Endometrium (tissue), 2 donors: ENCODE results near the gene TEX55.
A peak's percentile ranks its signal among the peaks of the same experiment; 100 is the strongest.
"Not testable (repeated sequence)": the region's sequence is repeated elsewhere in the genome, so short reads cannot be mapped to it uniquely, and the experiment has no call there.

Source experiments
- FAIRE-seq: peaks from 2 replicates; lab custom pipeline; 2012; peaks lifted over from hg19 to GRCh38; lab: Jason Lieb, UNC
- donor health status: control.
- donor health status: control.

The TEX55 gene

DNA sequence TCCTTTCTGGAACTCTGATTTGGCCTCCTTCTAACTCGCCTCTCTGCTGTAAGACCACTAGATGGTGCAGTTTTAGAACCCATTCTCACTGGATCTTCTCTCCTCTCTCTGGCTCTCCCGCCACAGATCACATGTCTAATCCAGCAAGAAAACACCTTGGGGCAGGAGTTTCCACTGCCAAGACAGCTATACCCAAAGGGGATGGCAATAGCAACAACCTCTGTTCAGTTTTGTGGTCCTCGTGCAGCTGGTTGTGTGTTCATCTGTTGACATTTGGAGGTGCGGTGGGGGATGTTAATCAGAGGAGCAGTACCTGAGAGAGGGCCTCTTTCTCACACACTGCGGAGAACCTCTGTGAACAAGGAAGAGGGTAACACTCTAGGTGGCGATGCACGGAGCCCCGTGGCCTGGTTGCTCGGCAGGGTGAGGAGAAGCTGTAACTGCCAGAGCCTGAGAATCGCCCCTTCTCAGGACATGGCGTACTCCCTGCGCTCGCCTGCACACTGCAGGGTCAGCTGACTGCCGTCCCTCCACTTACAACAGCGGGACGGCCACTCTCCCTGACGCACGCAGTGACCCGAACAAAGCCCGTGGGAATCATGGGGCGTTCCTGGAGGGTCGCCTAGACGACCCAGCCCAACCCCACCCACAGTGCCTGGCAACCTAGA, at the start of gene TEX55:
TSS of gene TEX55 (plus strand) at position 666 of the 668 bp plus-strand sequence. CDS start 25 bp downstream, outside the sequence.
- FAIRE-seq = no peak

- no peak for FAIRE-seq
Measured at GRCh38 chr3:119098003-119098402, 48.0 kb upstream of the TEX55 start.

DNA sequence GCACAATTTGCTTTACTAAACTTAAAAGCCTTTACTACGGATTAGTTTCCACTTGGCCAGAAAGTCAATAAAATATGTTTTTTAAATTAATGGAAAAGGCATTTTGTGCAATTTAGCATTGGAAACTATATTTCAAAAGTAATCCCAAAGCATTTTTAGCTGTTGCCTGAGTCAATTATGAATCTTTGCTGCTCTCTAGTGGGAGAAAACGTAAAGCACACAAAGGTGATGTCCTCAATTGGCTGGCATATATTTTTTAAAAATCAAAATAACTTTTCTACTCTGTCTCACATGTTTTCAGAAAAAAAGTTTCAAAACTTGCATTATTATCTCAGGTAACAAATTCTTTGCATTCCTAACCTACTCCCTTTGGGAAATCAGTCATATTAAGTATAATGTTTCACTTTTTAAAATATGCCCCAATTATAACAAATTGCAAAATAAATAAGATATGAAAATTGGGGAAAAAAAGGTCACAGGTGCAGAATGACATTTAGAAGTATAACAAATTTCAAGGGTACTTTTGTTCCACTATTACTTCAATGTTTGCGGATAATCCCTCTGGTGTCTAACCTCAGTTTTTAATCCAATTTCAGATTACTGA, 47.2 kb upstream of the TEX55 start:
- FAIRE-seq = peak; percentile 84

GRCh38 chr3:119099785-119100184, 46.2 kb upstream of the TEX55 start:
- FAIRE-seq = no peak

DNA sequence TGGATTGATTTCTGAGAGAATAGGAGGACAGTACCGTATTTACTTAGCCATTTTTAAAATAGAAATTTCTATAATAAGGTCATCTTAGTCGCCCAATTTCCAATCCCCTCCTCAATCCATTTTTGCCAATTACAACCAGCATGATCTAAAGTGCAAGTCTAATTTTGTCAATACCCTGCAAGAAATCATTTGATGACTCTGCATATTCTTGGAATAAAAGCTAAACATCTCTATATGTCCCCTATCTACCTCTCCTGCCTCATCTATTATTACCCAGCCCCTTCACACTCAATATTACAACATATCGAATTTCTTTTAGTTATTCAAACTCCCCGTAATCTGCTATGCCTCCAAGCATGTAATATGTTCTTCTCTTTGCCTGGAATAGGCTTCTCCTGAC, 41.9 kb upstream of the TEX55 start:
- FAIRE-seq = no peak

GRCh38 chr3:119118330-119118729, 27.6 kb upstream of the TEX55 start:
- not testable (repeated sequence) for FAIRE-seq

DNA sequence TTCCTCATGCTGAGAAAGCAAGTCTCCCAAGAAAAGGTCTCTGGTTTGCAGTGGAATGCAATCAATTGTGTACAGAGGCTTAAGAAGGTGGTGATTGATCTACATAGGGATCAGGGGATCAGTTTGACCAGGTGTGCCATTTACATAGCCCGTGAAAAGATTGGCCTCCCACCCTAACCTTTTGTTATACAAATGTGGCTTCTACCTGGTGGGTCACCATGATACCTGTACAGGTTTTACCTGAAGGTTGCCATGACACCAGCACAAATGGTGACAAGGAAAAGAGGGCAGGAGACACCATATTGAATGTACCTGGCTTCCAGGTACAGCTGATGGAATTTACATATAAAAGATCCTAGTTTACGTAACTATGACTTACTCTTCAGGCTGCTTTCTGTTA, 25.5 kb upstream of the TEX55 start:
- no peak for FAIRE-seq

- FAIRE-seq = no peak
Measured at GRCh38 chr3:119122350-119122749, 23.6 kb upstream of the TEX55 start.

DNA sequence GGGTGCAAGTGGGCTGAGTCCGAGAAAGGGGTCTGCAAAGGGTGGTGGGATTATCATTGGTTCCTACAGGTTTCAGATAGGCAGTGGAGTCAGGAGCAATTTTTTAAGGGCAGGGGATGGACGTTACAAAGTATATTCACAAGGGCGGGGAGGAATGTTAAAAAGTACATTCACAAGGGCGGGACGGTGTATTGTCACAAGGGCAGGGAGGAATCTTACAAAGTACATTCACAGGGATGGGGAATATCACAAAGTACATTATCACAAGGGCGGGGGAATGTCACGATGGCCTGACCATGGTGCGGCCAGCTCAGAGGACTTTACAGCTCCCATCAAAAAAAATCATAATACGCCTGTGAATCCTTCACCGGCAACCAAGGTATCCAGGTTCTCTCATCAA, 20.6 kb upstream of the TEX55 start:
- no peak for FAIRE-seq

DNA sequence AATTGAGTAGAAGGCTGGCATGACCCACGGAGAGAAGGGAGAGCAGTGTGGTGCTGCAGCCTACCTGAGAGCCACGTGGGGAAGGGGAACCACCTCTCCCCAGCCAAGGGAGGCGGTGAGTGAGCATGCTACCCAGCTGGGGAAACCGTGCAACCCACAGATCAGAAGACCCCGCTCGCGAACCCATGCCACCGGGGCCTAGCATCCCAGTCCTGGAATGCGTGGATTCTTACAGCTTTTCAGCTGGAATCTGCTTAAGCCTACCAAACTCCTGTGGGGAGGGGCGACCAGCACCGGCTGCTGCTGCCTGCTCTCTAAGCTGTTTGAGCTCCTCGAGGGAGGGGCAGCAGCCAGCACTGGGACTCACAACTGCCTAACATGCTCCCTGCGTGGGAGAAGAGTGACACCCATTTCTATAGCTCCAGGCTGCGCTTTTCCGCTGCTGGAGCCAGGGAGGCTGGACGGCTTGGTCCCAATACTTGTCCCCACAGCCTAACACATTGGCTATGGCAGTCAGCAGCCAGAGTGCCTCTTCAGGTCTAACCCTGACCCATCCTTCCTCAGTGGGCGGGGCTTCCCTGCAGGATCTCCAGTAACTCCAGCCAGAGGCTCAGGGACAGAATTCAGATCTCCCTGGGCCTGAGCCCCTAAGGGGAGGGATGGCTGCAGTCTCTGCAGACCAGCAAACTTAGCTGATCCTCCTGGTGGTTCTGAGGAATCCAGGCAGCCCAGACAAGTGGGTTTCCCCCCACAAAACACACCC, 20.0 kb upstream of the TEX55 start:
- no peak for FAIRE-seq

- FAIRE-seq = not testable (repeated sequence)
Measured at GRCh38 chr3:119130291-119130690, 15.7 kb upstream of the TEX55 start.

GRCh38 chr3:119132291-119132690, 13.7 kb upstream of the TEX55 start:
- not testable (repeated sequence) for FAIRE-seq

DNA sequence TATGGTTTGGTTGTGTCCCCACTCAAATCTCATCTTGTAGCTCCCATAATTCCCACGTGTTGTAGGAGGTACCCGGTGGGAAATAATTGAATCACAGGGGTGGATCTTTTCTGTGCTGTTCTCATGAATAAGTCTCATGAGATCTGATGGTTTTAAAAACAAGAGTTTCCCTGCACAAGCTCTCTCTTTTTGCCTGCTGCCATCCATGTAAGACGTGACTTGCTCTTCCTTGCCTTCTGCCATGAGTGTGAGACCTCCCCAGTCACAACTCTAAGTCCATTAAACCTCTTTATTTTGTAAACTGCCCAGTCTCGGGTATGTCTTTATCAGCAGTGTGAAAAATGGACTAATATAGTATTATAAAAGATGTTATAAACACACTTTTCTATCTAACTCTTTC, 6.6 kb upstream of the TEX55 start:
- FAIRE-seq = not testable (repeated sequence)

DNA sequence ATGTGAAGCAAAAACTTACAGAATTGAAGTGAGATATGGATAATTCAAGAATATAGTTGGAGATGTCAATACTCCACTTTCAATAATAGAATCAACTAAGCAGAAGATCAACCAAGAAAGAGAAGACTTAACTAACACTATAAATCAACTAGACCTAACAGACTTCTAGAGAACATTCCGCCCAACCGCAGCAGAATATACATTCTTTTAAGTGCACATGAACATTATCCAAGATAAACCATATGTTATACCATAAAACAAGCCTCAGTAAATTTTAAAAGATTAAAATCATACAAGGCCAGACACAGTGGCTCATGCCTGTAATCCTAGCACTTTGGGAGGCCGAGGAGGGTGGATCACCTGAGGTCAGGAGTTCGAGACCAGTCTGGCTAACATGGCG, 5.5 kb upstream of the TEX55 start:
- FAIRE-seq = no peak

DNA sequence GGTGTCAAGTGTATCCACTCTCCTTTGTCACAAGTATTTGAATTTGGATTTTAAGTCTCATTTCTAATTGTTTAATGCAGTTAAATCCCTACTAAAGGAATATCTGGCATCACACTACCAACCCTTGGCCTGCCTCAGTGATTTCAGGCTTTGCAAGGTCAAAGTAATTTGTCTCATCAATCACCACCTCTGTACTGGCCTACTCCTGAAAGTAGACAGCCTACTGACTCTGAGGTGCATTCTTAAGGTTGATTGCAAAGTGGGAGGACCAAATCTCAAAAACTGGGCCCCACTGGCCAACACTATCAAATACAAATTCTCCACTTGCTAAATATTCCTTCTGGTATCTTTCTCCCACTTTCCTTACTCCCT, 851 bp upstream of the TEX55 start:
- no peak for FAIRE-seq

DNA sequence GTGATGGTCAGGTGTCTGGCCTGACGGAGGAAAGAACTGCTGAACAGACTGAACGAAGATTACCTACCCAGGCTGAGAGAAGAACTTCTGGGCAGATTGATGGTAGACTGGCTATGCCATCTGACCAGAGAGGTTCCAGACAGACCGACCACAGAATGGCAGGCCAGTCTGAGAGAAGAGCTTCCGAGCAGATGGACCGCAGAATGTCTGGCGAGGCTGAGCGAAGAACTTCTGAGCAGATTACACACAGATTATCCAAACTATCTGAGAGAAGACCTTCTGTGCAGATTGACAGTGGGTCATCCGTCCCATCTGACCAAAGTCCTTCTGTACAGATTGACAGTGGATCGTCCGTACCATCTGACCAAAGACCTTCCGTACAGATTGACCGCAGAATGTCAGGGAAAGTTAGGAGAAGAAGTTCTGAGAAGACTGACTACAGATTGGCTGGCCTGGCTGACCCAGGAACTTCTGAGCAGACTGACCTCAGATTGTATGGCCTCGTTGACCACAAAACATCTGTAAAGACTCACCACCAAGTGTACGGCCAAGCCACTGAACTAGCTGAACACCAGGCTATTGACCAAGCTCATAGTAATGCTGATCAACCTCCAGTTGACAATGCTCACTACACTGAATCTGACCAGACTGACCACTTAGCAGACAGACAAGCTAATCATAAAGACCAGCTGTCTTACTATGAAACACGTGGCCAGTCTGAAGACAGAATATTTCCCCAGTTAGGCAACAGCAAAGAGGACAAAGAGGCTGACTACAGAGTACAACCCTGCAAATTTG, 812 bp downstream of the TEX55 start:
- no peak for FAIRE-seq

DNA sequence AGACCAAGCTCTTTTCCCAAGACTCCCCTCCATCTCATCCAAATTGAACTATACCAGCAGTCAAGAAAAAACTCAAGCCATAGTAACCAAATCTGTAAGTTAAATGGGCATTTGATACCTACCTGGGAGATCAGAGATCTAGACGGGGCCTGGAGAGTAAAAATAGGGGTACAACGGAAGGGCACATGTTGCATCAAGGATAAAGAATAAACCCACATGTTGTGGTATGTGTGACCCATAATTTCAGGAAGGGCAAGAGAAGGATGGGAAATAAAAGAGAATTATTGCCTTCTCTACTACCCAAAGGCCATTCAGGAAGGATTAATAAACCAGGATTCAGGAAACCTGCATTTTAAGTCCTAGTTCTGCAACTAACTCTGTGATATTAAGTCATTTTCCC, 1.5 kb downstream of the TEX55 start:
- no peak for FAIRE-seq

DNA sequence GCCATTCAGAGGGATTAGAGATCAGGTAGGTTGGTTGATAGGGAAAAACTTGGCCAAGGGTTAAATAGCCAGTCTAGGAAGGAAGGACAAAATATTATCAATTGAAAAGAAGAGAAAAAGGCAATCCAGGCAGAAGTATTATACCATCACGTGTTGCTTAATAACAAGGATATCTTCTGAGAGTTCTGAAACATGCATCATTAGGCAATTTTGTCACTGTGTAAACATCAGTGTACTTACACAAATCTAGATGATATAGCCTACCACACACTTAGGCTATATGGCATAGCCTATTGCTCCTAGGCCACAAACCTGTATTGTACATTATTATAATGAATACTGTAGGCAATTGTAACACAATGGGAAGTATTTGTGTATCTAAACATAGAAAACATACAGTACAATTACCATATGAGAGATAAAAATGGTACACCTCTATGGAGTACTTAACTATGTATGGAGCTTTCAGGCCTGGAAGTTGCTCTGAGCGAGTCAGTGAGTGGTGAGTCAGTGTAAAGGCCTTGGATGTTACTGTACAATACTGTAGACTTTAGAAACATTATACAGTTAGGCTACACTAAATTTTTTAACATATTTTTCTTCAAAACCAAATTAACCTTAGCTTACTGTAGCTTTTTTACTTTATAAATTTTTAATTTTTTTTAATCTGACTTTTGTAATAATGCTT, 2.7 kb downstream of the TEX55 start:
- no peak for FAIRE-seq

- FAIRE-seq = no peak
Measured at GRCh38 chr3:119149484-119149883, 3.5 kb downstream of the TEX55 start.

- no peak for FAIRE-seq
Measured at GRCh38 chr3:119156868-119157267, 10.9 kb downstream of the TEX55 start.

DNA sequence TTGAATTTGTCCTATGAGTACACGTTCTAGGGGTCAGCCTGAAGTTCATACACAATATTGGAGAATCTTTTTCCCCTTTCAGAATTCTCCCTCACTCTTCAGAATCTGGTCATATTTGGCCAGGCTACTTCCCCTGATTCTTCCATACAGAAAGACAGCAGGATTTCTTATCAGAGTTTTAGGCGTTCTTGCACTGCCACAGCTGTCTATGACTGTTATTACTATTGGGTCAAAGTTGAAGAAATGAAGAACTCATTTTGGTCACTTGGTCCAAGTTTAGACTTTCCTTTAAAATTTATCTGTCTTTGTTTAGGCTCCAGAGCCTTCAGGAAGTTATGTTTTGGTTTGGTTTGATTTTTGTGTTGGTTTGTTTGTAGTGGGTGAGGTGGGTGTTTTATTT, 12.0 kb downstream of the TEX55 start:
- FAIRE-seq = no peak

DNA sequence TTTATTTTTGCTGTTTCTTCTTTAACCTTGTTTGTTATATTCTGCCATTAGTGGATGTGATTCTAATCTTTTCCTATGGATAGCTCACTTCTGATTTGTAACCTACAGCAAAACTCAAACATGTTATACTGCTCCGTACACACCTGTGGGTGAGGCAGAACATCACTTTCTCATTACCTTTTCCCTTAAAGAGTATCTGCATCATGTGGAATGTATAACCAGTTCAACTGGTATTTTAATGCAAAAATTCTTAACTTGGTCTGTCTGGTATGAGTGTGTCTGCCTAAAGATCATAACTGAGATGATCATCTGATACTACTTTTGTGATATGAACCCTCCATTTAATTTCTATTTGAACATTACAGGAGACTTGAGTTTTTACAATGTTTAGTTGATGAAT, 14.4 kb downstream of the TEX55 start:
- FAIRE-seq = no peak
